GM15510 (cell line): ENCODE measurements around the gene EME2.

ENCODE experiments used
- POLR2A ChIP-seq: IDR thresholded peaks from 3 replicates; pipeline ENCODE4 v1.6.1; 2011; ENCODE audit warnings: borderline replicate concordance; ENCODE audit not compliant: insufficient read length; ENCODE audit errors: extremely low read depth

The EME2 gene

GRCh38 chr16:1787056-1787321 is 14.4 kb downstream of the EME2 start:
- no peak for TF ChIP-seq POLR2A

- TF ChIP-seq POLR2A, result no peak
Measured at GRCh38 chr16:1787322-1788094, 14.9 kb downstream of the EME2 start.

GRCh38 chr16:1788095-1788707 is 15.6 kb downstream of the EME2 start:
- TF ChIP-seq POLR2A, result no peak

- no peak for TF ChIP-seq POLR2A
Measured at GRCh38 chr16:1788708-1789100, 16.1 kb downstream of the EME2 start.

- no peak for TF ChIP-seq POLR2A
Measured at GRCh38 chr16:1789643-1790045, 17.0 kb downstream of the EME2 start.

GRCh38 chr16:1790261-1790610 is 17.6 kb downstream of the EME2 start:
- no peak for TF ChIP-seq POLR2A

- TF ChIP-seq POLR2A, result no peak
Measured at GRCh38 chr16:1790611-1791255, 18.1 kb downstream of the EME2 start.

- TF ChIP-seq POLR2A, result no peak
Measured at GRCh38 chr16:1791256-1791942, 18.8 kb downstream of the EME2 start.

- TF ChIP-seq POLR2A, result no peak
Measured at GRCh38 chr16:1791943-1792812, 19.6 kb downstream of the EME2 start.

GRCh38 chr16:1792836-1793577 is 20.4 kb downstream of the EME2 start:
- no peak for TF ChIP-seq POLR2A

- TF ChIP-seq POLR2A, result no peak
Measured at GRCh38 chr16:1793578-1794220, 21.1 kb downstream of the EME2 start, which contains the start of gene IGFALS. Gene IGFALS, minus strand, starts transcription at chr16:1793705. Its CDS starts 53 bp downstream, at chr16:1793652.

GRCh38 chr16:1794221-1794871 is 21.7 kb downstream of the EME2 start:
- no peak for TF ChIP-seq POLR2A
